Mesothelial cell of epicardium (in vitro differentiated cells): Measurements from ENCODE around the gene RAD54L. TPM values are rescaled to one million over a fixed set of nuclear protein-coding genes. Genes with fewer than 3 reads are reported as not detected.

Source experiments
- DNase-seq, 2 experiments: peaks; one replicate each; pipeline ENCODE4 v3.0.0; 2021; ENCODE audit warnings: low spot score in 2 of 2; ENCODE audit not compliant: unreplicated experiment in 2 of 2
- H3K27ac Mint-ChIP-seq: 2 replicates; pipeline ENCODE4 v1.8.0; 2021; ENCODE audit warnings: mixed read lengths
- H3K27me3 Mint-ChIP-seq: 2 replicates; pipeline ENCODE4 v1.8.0; 2021; ENCODE audit warnings: low read depth, mixed read lengths
- H3K36me3 Mint-ChIP-seq: 2 replicates; pipeline ENCODE4 v1.8.0; 2021; ENCODE audit warnings: mixed read lengths
- H3K4me1 Mint-ChIP-seq: 2 replicates; pipeline ENCODE4 v1.8.0; 2021; ENCODE audit warnings: mixed read lengths
- H3K4me3 Mint-ChIP-seq: 2 replicates; pipeline ENCODE4 v1.8.0; 2021; ENCODE audit warnings: mild to moderate bottlenecking, moderate library complexity, mixed read lengths
- H3K9me3 Mint-ChIP-seq: 2 replicates; pipeline ENCODE4 v1.8.0; 2021; ENCODE audit warnings: mixed read lengths
- total RNA-seq: library from RNA; stranded (reverse); gene quantifications from 3 replicates; pipeline ENCODE4 v1.2.1, GENCODE V29; 2021
- TF ChIP-seq, protein P1 (sequence below): fragments of 200-600 bp; sonication (generic); IDR thresholded peaks from one replicate; pipeline ENCODE4 v1.5.0; 2021; ENCODE audit warnings: antibody characterized with exemption; ENCODE audit not compliant: unreplicated experiment

Gene RAD54L
- total RNA-seq, 1 donor from 2014 or later = 11.2 TPM

DNA sequence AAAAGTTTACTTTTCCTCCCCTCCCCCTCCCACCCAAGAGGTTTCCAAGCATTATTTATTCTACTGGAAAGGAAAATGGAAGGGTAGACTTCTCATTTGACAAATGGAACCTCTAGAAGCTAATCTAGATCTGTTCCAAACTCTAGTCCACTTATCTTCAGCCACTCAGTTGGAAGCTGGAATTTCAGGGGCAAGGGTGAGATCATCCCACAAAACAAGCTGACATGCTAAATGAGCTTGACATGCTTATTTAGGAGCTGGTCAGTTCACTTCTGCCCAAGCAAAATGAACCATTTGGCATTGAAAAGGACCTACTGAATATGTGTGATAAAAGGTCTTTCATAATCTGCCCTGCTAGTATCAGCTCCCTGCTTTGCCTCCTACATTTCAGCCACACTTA is 50.8 kb downstream of the RAD54L start:
- Mint-ChIP-seq H3K4me3 (no peak overlapping the region), H3K27me3 (no peaks in the 10 kb centered on the region), H3K36me3 (peaks cover 28% of the 10 kb centered on the region), H3K4me1 (peaks cover 23% of the 10 kb centered on the region), H3K9me3 (no peaks in the 10 kb centered on the region), H3K27ac (no peak overlapping the region)
- no peak for DNase-seq
- TF ChIP-seq, protein P1, sequence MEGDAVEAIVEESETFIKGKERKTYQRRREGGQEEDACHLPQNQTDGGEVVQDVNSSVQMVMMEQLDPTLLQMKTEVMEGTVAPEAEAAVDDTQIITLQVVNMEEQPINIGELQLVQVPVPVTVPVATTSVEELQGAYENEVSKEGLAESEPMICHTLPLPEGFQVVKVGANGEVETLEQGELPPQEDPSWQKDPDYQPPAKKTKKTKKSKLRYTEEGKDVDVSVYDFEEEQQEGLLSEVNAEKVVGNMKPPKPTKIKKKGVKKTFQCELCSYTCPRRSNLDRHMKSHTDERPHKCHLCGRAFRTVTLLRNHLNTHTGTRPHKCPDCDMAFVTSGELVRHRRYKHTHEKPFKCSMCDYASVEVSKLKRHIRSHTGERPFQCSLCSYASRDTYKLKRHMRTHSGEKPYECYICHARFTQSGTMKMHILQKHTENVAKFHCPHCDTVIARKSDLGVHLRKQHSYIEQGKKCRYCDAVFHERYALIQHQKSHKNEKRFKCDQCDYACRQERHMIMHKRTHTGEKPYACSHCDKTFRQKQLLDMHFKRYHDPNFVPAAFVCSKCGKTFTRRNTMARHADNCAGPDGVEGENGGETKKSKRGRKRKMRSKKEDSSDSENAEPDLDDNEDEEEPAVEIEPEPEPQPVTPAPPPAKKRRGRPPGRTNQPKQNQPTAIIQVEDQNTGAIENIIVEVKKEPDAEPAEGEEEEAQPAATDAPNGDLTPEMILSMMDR = no peak

GRCh38 chr1:46300673-46301405 is 53.3 kb downstream of the RAD54L start:
- H3K4me1 Mint-ChIP-seq = peaks cover 32% of the 10 kb centered on the region
- DNase-seq = no peak
- peak overlapping the region; percentile 95 for H3K4me3 Mint-ChIP-seq

GRCh38 chr1:46301406-46301807 is 53.8 kb downstream of the RAD54L start:
- TF ChIP-seq, protein P1 = no peak
- Mint-ChIP-seq H3K4me3 (peak overlapping the region; percentile 95), H3K36me3 (peaks cover 17% of the 10 kb centered on the region), H3K4me1 (peaks cover 35% of the 10 kb centered on the region), H3K27ac (peak overlapping the region; percentile 100), H3K27me3 (no peaks in the 10 kb centered on the region), H3K9me3 (no peaks in the 10 kb centered on the region)
- DNase-seq = no peak

More at GRCh38 chr1:46300673-46301405, 53.3 kb downstream of the RAD54L start:
- TF ChIP-seq, protein P1 = no peak
- peak overlapping the region; percentile 100 for H3K27ac Mint-ChIP-seq
- peaks cover 21% of the 10 kb centered on the region for H3K36me3 Mint-ChIP-seq
- no peaks in the 10 kb centered on the region for H3K9me3 Mint-ChIP-seq
- H3K27me3 Mint-ChIP-seq = no peaks in the 10 kb centered on the region

DNA sequence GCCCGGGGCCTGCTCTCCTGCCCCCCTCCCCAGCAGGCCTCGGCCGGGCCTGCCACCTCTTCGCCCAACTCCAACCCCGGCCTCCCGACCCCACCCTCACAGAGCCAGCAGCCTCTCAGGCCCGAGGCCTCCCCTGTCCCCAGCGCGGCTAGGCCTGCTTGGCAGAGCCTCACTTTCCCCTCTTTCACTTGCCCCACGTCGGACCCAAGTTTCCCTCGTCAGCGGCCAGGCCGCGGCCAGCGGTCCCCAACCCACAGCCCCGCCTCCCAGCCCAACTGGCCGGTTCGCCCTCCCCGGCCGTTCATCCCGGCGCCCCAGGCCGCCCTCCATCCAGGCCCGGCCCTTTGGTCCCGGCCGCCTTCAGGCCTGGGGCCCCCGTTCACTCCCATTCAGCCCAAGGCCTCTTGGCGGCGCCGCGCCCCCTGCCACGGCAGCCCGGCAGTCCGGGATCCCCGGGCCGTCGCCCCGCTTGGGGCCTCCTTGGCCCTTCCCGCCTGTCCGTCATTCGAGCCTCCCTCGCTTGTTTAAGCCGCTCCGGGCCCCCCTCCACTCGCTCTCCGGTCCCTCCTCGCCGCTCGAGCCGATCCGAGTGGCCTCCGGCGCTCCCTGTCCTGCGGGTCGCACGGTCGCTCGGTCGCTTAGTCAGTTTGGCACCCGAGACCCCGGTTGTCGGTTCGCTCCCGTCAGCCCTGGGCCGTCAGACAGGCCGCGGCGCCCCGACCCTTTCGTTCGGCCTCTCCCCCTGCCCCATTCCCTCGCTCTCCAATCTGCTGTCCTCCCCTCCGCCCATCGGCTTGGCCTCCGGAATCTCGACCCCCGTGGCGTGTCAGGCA is 54.5 kb downstream of the RAD54L start:
- Mint-ChIP-seq H3K4me1 (peaks cover 35% of the 10 kb centered on the region), H3K36me3 (peaks cover 11% of the 10 kb centered on the region), H3K27me3 (no peaks in the 10 kb centered on the region), H3K4me3 (peak overlapping the region; percentile 95), H3K9me3 (no peaks in the 10 kb centered on the region), H3K27ac (peak overlapping the region; percentile 100)
- TF ChIP-seq, protein P1 = no peak
- peak; percentile 30 to 72 for DNase-seq

GRCh38 chr1:46302641-46303037 is 55.1 kb downstream of the RAD54L start:
- H3K9me3 Mint-ChIP-seq = no peaks in the 10 kb centered on the region
- peak in 1 of 2 experiments; percentile 27 for DNase-seq
- peaks cover 5% of the 10 kb centered on the region for H3K36me3 Mint-ChIP-seq
- peak overlapping the region; percentile 100 for H3K27ac Mint-ChIP-seq
- H3K4me3 Mint-ChIP-seq = peak overlapping the region; percentile 95
- no peaks in the 10 kb centered on the region for H3K27me3 Mint-ChIP-seq
- TF ChIP-seq, protein P1 = no peak
- peaks cover 39% of the 10 kb centered on the region for H3K4me1 Mint-ChIP-seq
